ENCODE results near the gene VAV2.
"Not testable (repeated sequence)": the region's sequence is repeated elsewhere in the genome, so short reads cannot be mapped to it uniquely, and the experiment has no call there.

VAV2 gene

DNA sequence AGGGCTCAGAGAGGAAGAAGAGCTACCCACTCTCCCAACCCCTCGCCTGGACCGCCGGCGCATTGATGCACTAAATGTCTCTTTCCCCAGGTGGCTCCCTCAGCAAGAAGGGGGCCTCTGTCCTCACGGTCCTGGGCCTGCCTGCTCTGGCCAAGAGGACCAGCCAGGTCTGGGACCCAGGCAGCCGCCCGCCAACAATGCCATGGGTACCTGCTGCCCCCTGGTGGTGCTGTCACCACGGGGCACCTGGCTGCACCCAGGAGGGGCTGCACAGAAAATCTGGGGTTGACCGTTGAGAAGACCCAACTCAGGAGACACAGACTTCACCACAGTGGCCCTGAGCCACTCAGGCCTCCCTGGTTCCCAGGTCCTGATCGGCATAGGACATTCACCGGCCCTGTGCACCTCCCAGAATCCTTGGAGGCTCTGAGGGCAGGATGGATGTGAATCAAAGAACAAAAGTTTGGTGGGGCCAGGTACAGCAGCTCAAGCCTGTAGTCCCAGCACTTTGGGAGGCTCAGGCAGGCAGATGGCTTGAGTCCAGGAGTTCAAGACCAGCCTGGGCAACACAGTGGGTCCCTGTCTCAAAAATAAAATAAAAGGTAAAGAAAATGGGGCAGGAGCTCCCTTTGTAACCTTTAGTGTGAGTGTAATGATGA lies 2.4 kb upstream of the VAV2 start:
- Mint-ChIP-seq H3K9me3 (no peaks in the 10 kb centered on the region), H3K27me3 (peaks cover 3% of the 10 kb centered on the region), H3K36me3 (ENCODE audit: low read depth) (no peaks in the 10 kb centered on the region), H3K27ac (no peak overlapping the region), H3K4me1 (peaks cover 9% of the 10 kb centered on the region), H3K4me3 (peak overlapping the region; percentile 29)
- peak; percentile 90 for DNase-seq
- peak; percentile 38 for ATAC-seq

DNA sequence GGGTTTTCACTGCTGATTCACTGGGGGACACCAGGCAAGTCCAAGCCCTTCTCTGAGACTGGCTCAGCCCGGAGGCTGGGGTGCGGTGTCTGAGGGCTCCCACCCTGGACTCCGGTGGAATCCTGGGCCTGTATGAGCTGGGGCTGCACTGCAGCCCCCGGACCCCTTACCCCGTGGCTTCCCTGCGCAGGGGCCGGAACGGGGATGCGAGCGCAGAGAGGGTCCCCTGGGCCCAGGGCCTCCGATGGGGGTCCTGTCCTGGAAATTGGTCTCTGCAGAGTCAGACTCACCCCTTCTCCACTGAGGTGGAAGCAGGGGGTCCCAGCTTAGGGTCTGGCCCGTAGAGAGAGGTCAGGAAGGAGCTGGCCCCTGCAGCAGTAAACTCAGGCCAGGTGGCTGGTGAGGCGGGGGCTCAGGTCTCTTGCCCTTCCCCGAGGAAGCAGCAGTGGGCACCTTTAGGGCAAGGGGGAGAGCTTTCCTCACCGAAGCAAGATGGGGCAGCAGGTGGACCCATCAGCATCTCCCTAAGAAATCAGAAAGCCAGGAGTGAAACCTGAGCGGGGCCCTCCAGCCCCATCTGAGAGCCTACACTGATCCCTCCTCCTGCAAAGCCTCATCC lies 1.6 kb upstream of the VAV2 start:
- peaks cover 9% of the 10 kb centered on the region for H3K4me1 Mint-ChIP-seq

DNA sequence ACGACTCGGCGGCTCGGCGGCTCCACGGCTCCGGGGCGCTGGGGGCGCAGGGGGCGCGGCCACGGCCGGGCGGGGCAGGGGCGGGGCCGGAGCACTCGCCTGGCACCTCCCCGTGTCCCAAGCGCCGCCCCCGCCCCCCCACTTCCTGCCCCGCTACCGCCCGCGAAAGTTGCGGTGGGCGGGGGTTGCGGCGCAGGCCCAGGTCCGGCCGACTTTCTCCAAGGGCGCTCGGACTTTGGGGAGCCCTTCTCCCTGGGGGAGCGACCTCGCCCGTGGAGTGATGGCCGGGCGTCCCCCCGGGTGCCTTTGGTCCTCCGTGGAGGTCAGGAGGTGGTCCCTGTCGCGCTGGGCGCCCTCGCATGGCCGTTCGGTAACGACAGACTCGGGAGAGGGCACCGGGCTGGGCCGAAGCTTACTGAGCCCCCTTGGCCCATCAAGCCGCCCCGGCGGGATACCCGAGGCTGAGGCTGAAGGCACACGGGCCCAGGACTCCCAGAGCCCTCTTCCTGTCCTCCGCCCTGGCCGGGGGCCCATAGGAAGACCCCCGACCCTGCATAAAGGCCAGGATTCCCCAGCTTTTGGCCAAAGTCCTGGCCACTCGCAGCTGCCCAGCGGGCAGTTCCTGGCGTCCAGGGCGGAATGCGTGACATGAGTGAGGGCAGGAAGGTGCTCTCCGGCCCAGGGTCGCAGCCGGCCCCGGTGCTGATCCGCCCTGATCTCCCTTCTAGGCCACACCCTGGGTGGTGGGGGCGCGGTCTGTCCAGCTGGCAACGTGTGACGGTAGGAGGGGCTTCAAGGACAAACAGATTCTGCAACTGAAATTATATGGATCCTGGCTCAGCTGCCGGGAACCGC lies 883 bp upstream of the VAV2 start:
- peak; percentile 83 for DNase-seq
- peak; percentile 65 for ATAC-seq
- H3K36me3 Mint-ChIP-seq (ENCODE audit: low read depth) = no peaks in the 10 kb centered on the region
- peaks cover 9% of the 10 kb centered on the region for H3K4me1 Mint-ChIP-seq
- no peaks in the 10 kb centered on the region for H3K9me3 Mint-ChIP-seq
- peak overlapping the region; percentile 64 for H3K4me3 Mint-ChIP-seq
- H3K27me3 Mint-ChIP-seq = peaks cover 3% of the 10 kb centered on the region
- H3K27ac Mint-ChIP-seq = no peak overlapping the region

More for the DNA sequence above, 1.6 kb upstream of the VAV2 start:
- H3K4me3 Mint-ChIP-seq = peak overlapping the region; percentile 64
- H3K27me3 Mint-ChIP-seq = peaks cover 3% of the 10 kb centered on the region
- H3K27ac Mint-ChIP-seq = no peak overlapping the region
- ATAC-seq = no peak
- no peaks in the 10 kb centered on the region for H3K36me3 Mint-ChIP-seq (ENCODE audit: low read depth)
- no peaks in the 10 kb centered on the region for H3K9me3 Mint-ChIP-seq
- DNase-seq = no peak

DNA sequence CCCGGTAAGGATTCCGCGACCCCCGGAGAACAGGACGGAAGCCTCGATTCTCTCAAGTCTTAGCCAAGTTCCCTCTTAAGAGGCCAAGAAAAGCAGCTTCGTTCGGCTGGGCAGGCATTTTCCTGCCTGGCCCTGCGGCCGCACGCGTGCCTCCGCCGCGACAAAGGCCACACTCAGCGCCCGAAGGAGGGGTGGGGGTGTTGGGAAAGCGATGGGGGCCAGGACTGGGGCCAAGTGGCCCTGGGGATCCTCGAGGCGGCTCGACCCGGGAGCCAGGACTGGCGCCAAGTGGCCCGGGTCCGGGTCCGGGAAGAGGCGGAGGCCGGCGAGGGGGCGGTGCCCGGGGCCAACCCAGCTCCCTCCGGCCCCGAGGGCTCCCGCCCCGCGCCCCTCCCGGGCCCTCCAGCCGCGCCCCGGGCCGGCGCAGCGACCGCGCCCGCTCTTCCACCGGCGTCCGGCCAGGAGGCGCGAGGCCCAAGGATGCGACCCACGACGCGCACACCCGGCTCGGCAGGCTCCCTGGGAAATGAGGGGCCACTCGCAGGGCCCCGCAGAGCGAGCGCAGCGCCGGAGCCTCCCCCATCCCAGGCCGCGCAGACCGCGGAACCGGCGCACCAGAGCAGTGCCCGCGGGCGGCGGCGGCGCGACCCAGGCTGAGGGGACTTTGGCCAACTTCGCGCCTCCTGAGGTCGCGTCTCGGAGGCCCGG lies 756 bp downstream of the VAV2 start:
- H3K4me1 Mint-ChIP-seq = peaks cover 9% of the 10 kb centered on the region
- H3K27me3 Mint-ChIP-seq = peaks cover 2% of the 10 kb centered on the region
- DNase-seq (peak; percentile 8), ATAC-seq (no peak)
- peak overlapping the region; percentile 53 for H3K4me3 Mint-ChIP-seq
- H3K36me3 Mint-ChIP-seq (ENCODE audit: low read depth) = no peaks in the 10 kb centered on the region
- H3K27ac Mint-ChIP-seq = no peak overlapping the region
- no peaks in the 10 kb centered on the region for H3K9me3 Mint-ChIP-seq

DNA sequence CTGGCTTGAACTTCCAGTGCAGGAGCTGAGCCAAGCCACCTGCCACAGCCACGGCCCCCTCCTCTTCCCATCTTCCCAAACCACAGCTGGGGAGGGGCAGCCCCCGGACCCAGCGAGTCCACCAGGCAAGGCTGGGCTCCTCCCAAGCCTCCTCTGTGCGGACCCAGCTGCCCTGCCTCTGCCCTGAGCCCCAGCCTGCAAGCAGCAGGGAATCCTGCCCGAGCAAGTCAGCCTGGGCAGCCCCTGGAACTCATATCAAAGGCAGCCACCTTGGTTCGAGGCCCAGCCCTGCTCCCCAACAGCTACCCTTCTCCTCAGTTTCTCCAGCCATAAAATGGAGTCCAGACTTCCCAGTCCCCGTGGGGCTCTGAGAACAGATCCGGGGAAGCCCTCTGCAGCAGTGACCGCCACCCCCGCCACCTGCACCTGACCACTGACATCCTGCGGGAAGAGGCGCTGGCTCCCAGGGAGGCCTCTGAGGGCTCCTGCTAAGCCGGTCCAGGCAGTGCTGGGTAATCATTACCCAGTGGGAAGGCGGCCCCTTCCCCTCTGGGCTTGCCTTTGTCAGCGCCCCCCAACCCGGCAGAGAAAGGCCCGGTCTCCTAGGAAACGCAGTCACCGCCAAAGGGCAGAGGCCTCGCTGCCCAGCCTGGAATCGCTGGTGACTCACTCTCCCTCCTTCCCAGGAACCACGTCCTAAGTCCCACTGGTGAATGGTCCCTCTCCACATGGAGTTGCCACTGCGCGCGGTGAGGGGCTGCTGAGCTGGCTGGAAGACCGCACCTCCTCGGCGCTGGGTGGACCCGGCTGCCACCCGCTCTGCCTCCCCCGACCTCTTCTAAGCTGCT lies 1.5 kb downstream of the VAV2 start:
- H3K4me1 Mint-ChIP-seq = peaks cover 9% of the 10 kb centered on the region
- no peaks in the 10 kb centered on the region for H3K9me3 Mint-ChIP-seq
- no peaks in the 10 kb centered on the region for H3K36me3 Mint-ChIP-seq (ENCODE audit: low read depth)
- peaks cover under 1% of the 10 kb centered on the region for H3K27me3 Mint-ChIP-seq
- ATAC-seq = no peak
- H3K27ac Mint-ChIP-seq = no peak overlapping the region
- DNase-seq = no peak
- peak overlapping the region; percentile 53 for H3K4me3 Mint-ChIP-seq

DNA sequence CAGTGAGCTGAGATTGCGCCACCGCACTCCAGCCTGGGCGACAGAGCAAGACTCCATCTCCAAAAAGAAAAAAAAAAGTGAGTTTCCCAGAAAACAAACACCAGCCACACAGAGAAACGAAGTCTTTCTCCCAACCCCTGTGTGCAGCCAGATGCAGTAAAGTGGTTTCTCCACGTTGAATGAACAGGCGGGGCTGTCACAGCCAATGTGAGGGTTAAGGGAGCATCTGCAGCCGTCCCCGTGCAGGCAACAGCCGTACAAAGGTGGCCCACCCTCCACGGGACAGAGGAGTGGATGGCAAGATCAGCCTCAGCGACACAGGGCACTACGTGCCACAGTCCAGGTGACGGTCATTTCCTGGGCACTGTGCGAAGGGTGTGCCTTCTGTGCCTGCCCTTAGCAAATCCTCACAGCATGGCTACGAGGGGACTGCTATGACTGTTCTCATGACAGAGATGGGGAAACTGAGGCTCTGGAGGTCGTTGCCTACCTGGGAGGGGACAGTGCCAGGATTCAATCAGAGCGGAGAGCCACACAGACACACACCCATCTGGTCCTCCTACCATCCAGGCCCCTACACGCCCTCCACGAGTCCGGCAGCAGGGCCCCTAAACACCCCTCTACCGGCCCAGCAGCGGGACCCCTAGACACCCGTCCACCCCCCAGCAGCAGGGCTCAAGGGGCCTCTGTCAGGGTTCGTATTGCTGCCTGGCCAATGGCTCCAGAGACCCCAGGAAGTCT lies 2.3 kb downstream of the VAV2 start:
- Mint-ChIP-seq H3K27me3 (no peaks in the 10 kb centered on the region), H3K4me3 (peak overlapping the region; percentile 53), H3K36me3 (ENCODE audit: low read depth) (no peaks in the 10 kb centered on the region), H3K27ac (no peak overlapping the region), H3K9me3 (no peaks in the 10 kb centered on the region), H3K4me1 (peaks cover 9% of the 10 kb centered on the region)
- no peak for DNase-seq
- ATAC-seq = no peak

DNA sequence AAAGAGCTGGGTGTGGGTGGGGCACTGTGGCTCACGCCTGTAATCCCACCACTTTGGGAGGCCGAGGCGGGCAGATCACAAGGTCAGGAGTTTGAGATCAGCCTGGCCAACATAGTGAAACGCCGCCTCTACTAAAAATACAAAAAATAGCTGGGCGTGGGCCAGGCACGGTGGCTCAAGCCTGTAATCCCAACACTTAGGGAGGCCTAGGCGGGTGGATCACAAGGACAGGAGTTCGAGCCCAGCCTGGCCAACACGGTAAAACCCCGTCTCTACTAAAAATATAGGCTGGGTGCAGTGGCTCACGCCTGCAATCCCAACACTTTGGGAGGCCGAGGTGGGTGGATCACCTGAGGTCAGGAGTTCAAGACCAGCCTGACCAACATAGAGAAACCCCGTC lies 3.4 kb downstream of the VAV2 start:
- not testable (repeated sequence) for H3K27ac Mint-ChIP-seq; H3K4me3 Mint-ChIP-seq; H3K4me1 Mint-ChIP-seq; ATAC-seq; H3K27me3 Mint-ChIP-seq; DNase-seq; H3K9me3 Mint-ChIP-seq; H3K36me3 Mint-ChIP-seq (ENCODE audit: low read depth)

DNA sequence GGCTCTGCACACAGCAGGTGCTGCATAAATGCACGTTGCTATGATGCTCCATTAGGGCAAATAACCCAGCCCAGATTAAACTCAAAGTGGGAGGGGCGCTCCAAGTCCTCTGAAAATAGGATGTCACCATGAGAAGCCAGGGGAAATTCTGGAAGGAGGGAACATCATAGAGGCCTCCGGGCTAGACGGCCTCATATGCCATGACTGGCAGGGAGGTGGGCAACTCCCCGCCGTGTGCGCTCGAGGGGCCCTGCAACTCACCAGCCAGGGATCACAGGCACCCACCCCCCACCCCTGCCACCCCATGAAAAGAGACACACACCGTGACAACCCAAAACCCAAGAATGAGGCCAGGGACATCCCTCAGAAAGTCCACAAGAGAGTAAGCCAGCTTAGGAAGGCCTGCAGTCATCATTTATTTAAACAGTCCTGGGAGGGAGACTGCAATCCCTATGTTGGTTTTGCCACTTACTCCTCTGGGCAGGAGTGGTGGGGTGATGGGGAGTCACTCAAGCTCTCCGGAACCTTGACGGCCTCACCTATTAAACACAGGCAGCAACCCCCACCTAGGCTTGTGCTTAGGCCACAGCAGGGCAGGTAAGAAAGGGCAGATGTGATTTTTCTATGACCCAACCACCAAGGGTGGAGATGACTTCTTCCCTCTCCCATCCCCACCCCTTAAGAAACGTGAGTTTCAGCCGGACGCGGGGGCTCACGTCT lies 4.0 kb downstream of the VAV2 start:
- no peak overlapping the region for H3K4me3 Mint-ChIP-seq
- H3K27ac Mint-ChIP-seq = no peak overlapping the region
- ATAC-seq (no peak), DNase-seq (no peak)
- H3K27me3 Mint-ChIP-seq = no peaks in the 10 kb centered on the region
- H3K4me1 Mint-ChIP-seq = peaks cover 2% of the 10 kb centered on the region
- H3K36me3 Mint-ChIP-seq (ENCODE audit: low read depth) = no peaks in the 10 kb centered on the region
- H3K9me3 Mint-ChIP-seq = no peaks in the 10 kb centered on the region

DNA sequence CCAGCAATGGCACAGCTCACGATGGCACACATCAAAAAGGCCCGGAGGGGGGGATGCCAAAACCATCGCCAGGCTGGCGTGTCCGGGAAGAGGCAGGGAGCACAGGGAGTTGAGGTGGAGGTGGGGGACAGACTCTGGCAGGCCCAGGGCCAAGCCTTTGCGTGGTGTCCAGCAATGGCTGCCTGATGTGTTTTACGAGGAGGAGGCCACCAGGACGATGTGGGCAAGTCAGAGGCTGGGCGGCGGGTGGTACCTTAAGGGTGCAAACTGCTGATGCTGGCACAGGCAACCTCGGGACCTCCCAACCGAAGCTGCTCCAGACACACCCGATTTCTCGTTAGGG lies 4.7 kb downstream of the VAV2 start:
- ATAC-seq (no peak), DNase-seq (no peak)
- no peak overlapping the region for H3K4me3 Mint-ChIP-seq
- peaks cover 2% of the 10 kb centered on the region for H3K4me1 Mint-ChIP-seq
- no peaks in the 10 kb centered on the region for H3K9me3 Mint-ChIP-seq
- H3K36me3 Mint-ChIP-seq (ENCODE audit: low read depth) = no peaks in the 10 kb centered on the region
- no peaks in the 10 kb centered on the region for H3K27me3 Mint-ChIP-seq
- H3K27ac Mint-ChIP-seq = no peak overlapping the region

DNA sequence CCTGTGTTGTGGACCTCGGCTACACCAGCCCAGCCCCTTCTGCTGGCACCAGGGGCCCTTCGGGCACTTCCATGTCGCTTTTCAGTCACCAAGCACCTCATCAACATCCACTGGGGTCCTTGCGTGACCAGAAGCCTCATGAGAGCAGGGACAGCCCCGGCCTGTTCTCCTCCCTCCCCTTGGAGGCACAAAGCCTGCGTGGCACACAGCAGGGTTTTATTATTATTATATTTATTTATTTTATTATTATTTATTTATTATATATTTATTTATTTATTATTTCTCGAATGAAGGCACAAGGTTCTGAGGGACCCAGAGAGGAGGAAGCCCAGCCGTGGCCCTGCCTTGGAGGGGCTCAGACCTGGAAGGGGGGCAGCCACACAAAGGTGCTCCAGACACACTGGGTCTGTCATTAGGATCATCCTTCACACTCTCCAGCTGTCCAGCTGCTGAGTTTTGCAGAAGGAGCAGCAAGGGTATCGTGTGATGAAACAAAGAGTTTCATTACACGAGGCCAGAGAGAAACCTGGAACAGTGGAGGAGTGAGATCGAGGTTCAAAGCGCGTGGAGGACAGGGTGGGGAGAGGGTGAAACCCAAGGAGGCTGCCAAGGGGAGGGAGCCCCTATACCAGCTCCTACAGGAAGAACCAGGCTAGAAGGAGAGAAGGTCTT lies 5.2 kb downstream of the VAV2 start:
- Mint-ChIP-seq H3K27me3 (no peaks in the 10 kb centered on the region), H3K9me3 (no peaks in the 10 kb centered on the region), H3K36me3 (ENCODE audit: low read depth) (no peaks in the 10 kb centered on the region), H3K27ac (no peak overlapping the region), H3K4me3 (no peak overlapping the region), H3K4me1 (peaks cover 2% of the 10 kb centered on the region)
- ATAC-seq (no peak), DNase-seq (no peak)

DNA sequence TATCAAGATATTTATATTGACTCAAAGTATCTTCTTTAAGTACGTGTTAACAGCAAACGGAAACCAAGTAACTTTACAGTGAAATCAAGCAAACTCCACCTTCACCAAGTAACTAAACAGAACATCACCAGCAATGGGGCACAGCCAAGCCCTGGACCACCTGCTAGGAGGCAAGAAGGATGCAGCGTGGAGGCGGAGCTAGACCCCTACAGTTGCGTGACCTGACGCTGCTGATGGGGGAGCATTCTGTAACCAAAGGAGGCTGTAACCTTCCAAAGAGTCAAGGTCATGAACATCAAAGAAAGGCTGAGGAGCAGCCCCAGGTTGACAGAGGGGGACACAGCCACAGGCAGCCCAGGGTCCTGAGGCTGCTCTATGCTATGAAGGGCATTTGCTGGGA lies 6.1 kb downstream of the VAV2 start:
- DNase-seq (no peak), ATAC-seq (no peak)
- Mint-ChIP-seq H3K27me3 (no peaks in the 10 kb centered on the region), H3K4me3 (no peak overlapping the region), H3K9me3 (no peaks in the 10 kb centered on the region), H3K36me3 (ENCODE audit: low read depth) (no peaks in the 10 kb centered on the region), H3K27ac (no peak overlapping the region), H3K4me1 (peaks cover 2% of the 10 kb centered on the region)

DNA sequence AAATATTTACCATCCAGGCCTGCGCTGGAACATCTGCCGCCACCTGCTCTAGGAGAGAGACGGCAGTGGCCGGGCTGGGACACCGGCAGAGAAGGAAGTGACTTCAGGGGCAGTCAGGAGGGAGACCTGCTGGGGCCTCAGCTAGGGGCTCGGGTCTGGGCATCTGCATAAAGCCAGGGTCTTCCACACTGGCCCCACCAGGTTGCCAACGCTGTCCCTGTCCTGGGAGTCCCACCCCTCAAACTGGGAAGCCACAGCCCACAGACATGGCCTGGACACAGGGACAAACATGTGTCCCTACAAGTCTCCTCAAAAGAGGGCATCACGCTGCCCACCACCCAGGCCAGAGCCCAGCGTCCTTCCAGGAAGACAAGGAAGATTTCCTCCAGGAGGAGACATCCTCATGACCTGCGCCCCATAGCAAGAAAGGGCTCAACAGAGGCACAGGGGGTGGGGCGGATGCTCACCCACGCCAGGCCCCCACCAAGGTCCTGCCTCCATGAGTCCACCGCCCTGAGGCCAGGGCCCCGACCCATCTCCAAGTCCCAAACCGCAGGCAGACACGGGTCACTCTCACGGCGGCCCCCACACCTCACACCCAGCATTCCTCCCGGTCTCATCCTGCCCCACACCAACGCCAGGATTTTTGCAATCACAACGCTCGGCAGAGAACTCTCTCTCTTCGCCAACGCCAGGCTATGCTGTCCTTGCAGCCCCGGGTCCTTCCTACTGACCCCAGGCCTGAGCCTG lies 9.0 kb downstream of the VAV2 start:
- DNase-seq (no peak), ATAC-seq (no peak)
- Mint-ChIP-seq H3K9me3 (no peaks in the 10 kb centered on the region), H3K4me1 (peaks cover 3% of the 10 kb centered on the region), H3K27me3 (no peaks in the 10 kb centered on the region), H3K27ac (no peak overlapping the region), H3K4me3 (no peak overlapping the region), H3K36me3 (ENCODE audit: low read depth) (no peaks in the 10 kb centered on the region)
